Chondrocyte (in vitro differentiated cells): ENCODE measurements around the gene PHYKPL. TPM values are rescaled to one million over a fixed set of nuclear protein-coding genes. Genes with fewer than 3 reads are reported as not detected.
A peak's percentile ranks its signal among the peaks of the same experiment; 100 is the strongest.

Experiments used
- DNase-seq: peaks from one replicate; pipeline ENCODE4 v3.0.0; 2021; ENCODE audit warnings: mixed read lengths, low spot score
- H3K27ac Mint-ChIP-seq: one replicate; pipeline ENCODE4 v1.8.0; 2021; ENCODE audit warnings: mild to moderate bottlenecking, moderate library complexity, mixed read lengths; ENCODE audit not compliant: unreplicated experiment
- H3K27me3 Mint-ChIP-seq: 2 replicates; pipeline ENCODE4 v1.8.0; 2021; ENCODE audit warnings: low read depth, mixed read lengths
- H3K36me3 Mint-ChIP-seq: 2 replicates; pipeline ENCODE4 v1.8.0; 2021; ENCODE audit warnings: low read depth, mixed read lengths
- H3K4me1 Mint-ChIP-seq: 2 replicates; pipeline ENCODE4 v1.8.0; 2021; ENCODE audit warnings: low read depth, mild to moderate bottlenecking, mixed read lengths
- H3K4me3 Mint-ChIP-seq: one replicate; pipeline ENCODE4 v1.8.0; 2021; ENCODE audit warnings: mild to moderate bottlenecking, moderate library complexity, mixed read lengths; ENCODE audit not compliant: unreplicated experiment
- H3K9me3 Mint-ChIP-seq: 2 replicates; pipeline ENCODE4 v1.8.0; 2021; ENCODE audit warnings: low read depth, mixed read lengths
- CTCF ChIP-seq: fragments of 200-600 bp; sonication (generic); IDR thresholded peaks from 2 replicates; pipeline ENCODE4 v1.5.0; 2021; ENCODE audit warnings: antibody characterized with exemption, mild to moderate bottlenecking, moderate library complexity
- total RNA-seq: library from RNA; stranded (reverse); gene quantifications from 3 replicates; pipeline ENCODE4 v1.2.1, GENCODE V29; 2021

The PHYKPL gene
- total RNA-seq, 1 donor from 2014 or later = 43.8 TPM

GRCh38 chr5:178174456-178174855, 58.1 kb downstream of the PHYKPL start:
- no peak for TF ChIP-seq CTCF
- no peak overlapping the region for H3K4me3 Mint-ChIP-seq
- no peak overlapping the region for H3K27ac Mint-ChIP-seq
- peaks cover 5% of the 10 kb centered on the region for H3K9me3 Mint-ChIP-seq
- H3K36me3 Mint-ChIP-seq = peaks cover 1% of the 10 kb centered on the region
- H3K4me1 Mint-ChIP-seq = no peaks in the 10 kb centered on the region
- no peak for DNase-seq
- H3K27me3 Mint-ChIP-seq = no peaks in the 10 kb centered on the region

GRCh38 chr5:178170455-178170854, 62.1 kb downstream of the PHYKPL start:
- H3K4me1 Mint-ChIP-seq = no peaks in the 10 kb centered on the region
- H3K9me3 Mint-ChIP-seq = no peaks in the 10 kb centered on the region
- H3K4me3 Mint-ChIP-seq = no peak overlapping the region
- TF ChIP-seq CTCF = no peak
- no peaks in the 10 kb centered on the region for H3K36me3 Mint-ChIP-seq
- no peaks in the 10 kb centered on the region for H3K27me3 Mint-ChIP-seq
- H3K27ac Mint-ChIP-seq = no peak overlapping the region
- DNase-seq = no peak

DNA sequence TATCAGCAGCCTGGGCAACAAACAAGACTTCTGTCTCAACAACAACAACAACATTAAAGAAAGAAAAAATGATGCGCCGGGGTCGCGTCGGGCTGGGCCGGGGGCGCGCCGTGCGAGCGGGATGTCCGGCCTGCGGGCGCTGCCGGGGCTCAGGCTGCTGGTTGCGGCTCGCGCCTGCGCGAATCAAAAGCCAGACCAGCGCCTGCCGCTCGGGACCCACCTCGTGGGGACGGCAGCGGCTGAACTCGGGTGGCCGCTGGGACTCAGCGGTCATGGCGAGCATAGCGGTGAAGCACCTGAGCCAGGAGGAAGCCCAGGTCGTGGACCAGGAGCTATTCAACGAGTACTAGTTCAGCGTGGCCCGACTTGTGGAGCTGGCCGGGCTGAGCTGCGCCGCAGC, 67.0 kb downstream of the PHYKPL start:
- no peak for TF ChIP-seq CTCF
- Mint-ChIP-seq H3K9me3 (no peaks in the 10 kb centered on the region), H3K36me3 (no peaks in the 10 kb centered on the region), H3K4me3 (no peak overlapping the region), H3K4me1 (peaks cover 6% of the 10 kb centered on the region), H3K27ac (no peak overlapping the region), H3K27me3 (peaks cover 12% of the 10 kb centered on the region)
- DNase-seq = no peak

GRCh38 chr5:178163772-178164735, 68.5 kb downstream of the PHYKPL start:
- H3K4me3 Mint-ChIP-seq = peak overlapping the region; percentile 58
- no peak for DNase-seq
- H3K36me3 Mint-ChIP-seq = no peaks in the 10 kb centered on the region
- H3K27ac Mint-ChIP-seq = no peak overlapping the region
- peaks cover 6% of the 10 kb centered on the region for H3K4me1 Mint-ChIP-seq
- peak; percentile 99 for TF ChIP-seq CTCF
- no peaks in the 10 kb centered on the region for H3K9me3 Mint-ChIP-seq
- H3K27me3 Mint-ChIP-seq = peaks cover 12% of the 10 kb centered on the region

- H3K9me3 Mint-ChIP-seq = no peaks in the 10 kb centered on the region
- no peak overlapping the region for H3K4me3 Mint-ChIP-seq
- DNase-seq = no peak
- peaks cover 6% of the 10 kb centered on the region for H3K4me1 Mint-ChIP-seq
- H3K27ac Mint-ChIP-seq = no peak overlapping the region
- no peak for TF ChIP-seq CTCF
- peaks cover 12% of the 10 kb centered on the region for H3K27me3 Mint-ChIP-seq
- H3K36me3 Mint-ChIP-seq = no peaks in the 10 kb centered on the region
Measured at GRCh38 chr5:178162481-178162880, 70.1 kb downstream of the PHYKPL start.
